Activated T-cell treated with anti-CD3 and anti-CD28 coated beads, Interleukin-2, amount 50 U/mL, for 4 hours (primary cell): ENCODE measurements around the gene CDPF1. TPM values are rescaled to one million over a fixed set of nuclear protein-coding genes. Genes with fewer than 3 reads are reported as not detected.

Experiments used
- ATAC-seq, 2 donors: fragments of 200-7000 bp; cut with Tn5 transposase; one replicate each; pipeline ENCODE4 v1.10.0; 2021
- DNase-seq: peaks from one replicate; pipeline ENCODE4 v3.0.0-alpha.2; 2020
- H3K27me3 Mint-ChIP-seq: one replicate; pipeline ENCODE4 v1.8.0; 2021; ENCODE audit warnings: low read depth, mixed read lengths
- H3K36me3 Mint-ChIP-seq: one replicate; pipeline ENCODE4 v1.8.0; 2022; ENCODE audit warnings: mixed read lengths; ENCODE audit not compliant: insufficient read depth
- H3K4me1 Mint-ChIP-seq: one replicate; pipeline ENCODE4 v1.8.0; 2021; ENCODE audit warnings: low read depth, mixed read lengths
- H3K4me3 Mint-ChIP-seq: one replicate; pipeline ENCODE4 v1.8.0; 2021; ENCODE audit warnings: mild to moderate bottlenecking, moderate library complexity, mixed read lengths
- H3K9me3 Mint-ChIP-seq: one replicate; pipeline ENCODE4 v1.8.0; 2021; ENCODE audit warnings: mixed read lengths
- total RNA-seq, 3 donors: library from RNA; stranded (reverse); gene quantifications; one replicate each; pipeline ENCODE4 v1.2.1, GENCODE V29; 2021

CDPF1 gene
- 10 to 100 TPM in 1 of 3 donors, 1 to 10 TPM in 2; 5.8 to 10.6 (median 8.9) TPM for total RNA-seq

DNA sequence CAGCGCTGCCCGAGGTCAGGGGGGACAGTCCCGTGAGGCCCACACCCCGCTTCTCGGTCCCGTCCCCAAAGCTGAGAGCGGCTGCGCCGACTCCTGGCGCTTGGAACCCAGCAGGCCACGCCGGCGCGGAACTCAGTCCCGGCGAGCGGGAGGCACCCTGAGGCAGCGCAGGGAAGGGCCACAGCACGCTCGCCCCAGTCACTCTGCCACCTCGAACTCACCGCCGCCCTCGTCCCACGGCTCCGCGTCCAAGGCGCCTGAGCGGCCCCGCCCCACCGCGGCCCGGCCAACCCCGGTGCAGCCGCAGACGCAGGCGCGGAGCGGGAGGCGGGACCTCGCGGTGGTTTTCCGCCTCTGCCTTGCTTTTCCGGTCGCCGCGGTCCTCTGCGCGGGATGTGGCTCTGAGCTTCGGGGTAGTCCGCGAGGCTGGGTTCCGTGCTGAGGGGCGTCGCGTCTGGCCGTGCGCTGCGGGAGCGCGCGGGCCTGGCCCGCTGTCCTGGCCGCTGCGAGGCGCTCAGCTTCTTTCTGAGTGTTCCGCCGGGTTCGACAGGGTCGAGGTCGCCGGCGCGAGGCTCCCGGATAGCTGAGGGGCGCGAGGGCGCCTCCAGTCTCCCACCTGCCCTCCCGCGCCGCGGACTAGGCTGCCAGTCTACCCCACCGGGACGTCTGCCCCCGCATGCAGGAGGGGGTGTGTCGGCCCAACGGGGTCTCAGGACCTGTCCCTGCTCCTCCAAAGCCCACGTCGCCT, at the start of gene CDPF1:
Gene CDPF1, minus strand, starts transcription at position 259 of the 748 bp plus-strand sequence. CDS start 2,009 bp downstream, outside the sequence.
- H3K36me3 Mint-ChIP-seq = no peaks in the 10 kb centered on the region
- DNase-seq = peak; percentile 89
- H3K4me3 Mint-ChIP-seq = peak within 1 kb of the TSS; percentile 78
- H3K27me3 Mint-ChIP-seq = no peaks in the 10 kb centered on the region
- ATAC-seq = peak; percentile 96 to 97
- no peaks in the 10 kb centered on the region for H3K9me3 Mint-ChIP-seq
- peaks cover 21% of the 10 kb centered on the region for H3K4me1 Mint-ChIP-seq

DNA sequence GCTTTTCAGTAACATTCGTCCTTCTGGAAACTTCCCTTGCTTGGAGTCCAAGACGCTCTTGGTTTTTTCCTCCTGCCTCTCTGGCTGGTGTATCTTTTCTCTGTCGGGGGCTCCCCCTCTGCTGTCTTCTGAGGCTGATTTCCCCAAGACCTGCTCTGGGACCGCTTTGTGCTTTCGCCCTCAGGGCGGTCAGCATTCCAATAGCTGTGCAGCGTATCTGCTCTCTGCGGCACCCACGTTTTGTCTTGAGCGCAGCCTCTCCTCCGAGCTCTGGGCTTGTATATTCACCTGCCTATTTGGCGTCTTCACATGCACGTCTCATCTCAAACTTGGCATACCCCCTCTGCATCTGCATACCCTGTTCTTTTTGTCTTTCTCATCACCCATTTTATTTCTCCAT, 49.0 kb upstream of the CDPF1 start:
- no peak overlapping the region for H3K4me3 Mint-ChIP-seq
- no peaks in the 10 kb centered on the region for H3K36me3 Mint-ChIP-seq
- H3K27me3 Mint-ChIP-seq = peaks cover 7% of the 10 kb centered on the region
- no peak for DNase-seq
- ATAC-seq = no peak
- H3K4me1 Mint-ChIP-seq = peaks cover 22% of the 10 kb centered on the region
- H3K9me3 Mint-ChIP-seq = no peaks in the 10 kb centered on the region

GRCh38 chr22:46297151-46297812, 47.2 kb upstream of the CDPF1 start:
- Mint-ChIP-seq H3K36me3 (peaks cover 3% of the 10 kb centered on the region), H3K27me3 (peaks cover 7% of the 10 kb centered on the region), H3K4me1 (peaks cover 22% of the 10 kb centered on the region), H3K4me3 (peak overlapping the region; percentile 80), H3K9me3 (peaks cover 3% of the 10 kb centered on the region)
- ATAC-seq (peak; percentile 7 to 13), DNase-seq (no peak)

DNA sequence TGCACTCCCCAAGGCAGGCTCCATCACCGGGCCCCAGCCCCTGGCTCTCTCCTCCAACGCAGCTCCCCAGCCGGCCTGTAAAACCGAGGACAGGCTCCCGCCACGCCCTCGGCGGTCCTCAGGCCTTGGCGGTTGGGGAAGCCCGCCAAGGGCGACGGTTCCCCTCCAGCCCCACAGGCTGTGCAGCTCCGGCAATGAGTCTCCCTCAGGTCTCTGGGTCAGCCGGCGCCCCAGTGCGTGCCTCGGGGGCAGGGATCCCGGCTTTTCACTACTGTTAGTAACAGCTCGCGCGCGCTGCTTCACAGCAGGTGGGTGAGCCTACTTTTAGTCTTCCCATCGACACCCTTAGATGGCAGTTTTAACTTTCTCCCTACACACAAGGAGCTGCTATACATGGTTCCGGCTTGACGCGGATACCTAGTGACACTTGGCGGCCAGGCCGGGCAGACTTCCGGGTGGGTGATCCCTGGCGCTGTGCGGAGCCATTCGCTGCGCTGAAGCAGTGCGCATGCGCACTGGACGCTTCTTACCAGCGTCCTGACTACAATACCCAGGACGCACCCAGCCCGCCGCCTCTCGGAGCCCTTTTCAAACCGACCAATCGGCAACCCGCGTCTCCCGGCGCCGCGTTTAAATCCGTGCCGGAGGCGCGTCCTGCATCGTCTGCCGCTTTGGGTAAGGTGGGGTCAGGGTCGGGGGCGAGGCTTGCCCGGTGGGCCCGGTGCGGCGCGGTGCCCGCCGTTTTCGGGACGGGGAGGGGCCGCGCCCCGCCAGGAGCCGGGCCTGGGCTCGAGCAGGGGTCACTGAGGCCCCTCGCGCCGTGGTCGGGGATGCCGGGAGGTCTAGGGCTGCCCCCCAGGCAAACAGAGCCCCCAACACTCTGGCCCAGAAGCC, 46.4 kb upstream of the CDPF1 start, which contains the start of gene GTSE1:
Gene GTSE1, plus strand, starts transcription at position 614 of the 894 bp plus-strand sequence. CDS start 531 bp downstream, outside the sequence.
- peaks cover 7% of the 10 kb centered on the region for H3K27me3 Mint-ChIP-seq
- H3K4me3 Mint-ChIP-seq = peak within 1 kb of the TSS; percentile 82
- H3K9me3 Mint-ChIP-seq = peaks cover 5% of the 10 kb centered on the region
- DNase-seq (peak; percentile 94), ATAC-seq (peak; percentile 99)
- peaks cover 22% of the 10 kb centered on the region for H3K4me1 Mint-ChIP-seq
- peaks cover 5% of the 10 kb centered on the region for H3K36me3 Mint-ChIP-seq

- Mint-ChIP-seq H3K27me3 (peaks cover 7% of the 10 kb centered on the region), H3K36me3 (peaks cover 5% of the 10 kb centered on the region), H3K4me1 (peaks cover 22% of the 10 kb centered on the region), H3K4me3 (peak overlapping the region; percentile 82), H3K9me3 (peaks cover 5% of the 10 kb centered on the region)
- no peak for ATAC-seq
- no peak for DNase-seq
These were observed 45.3 kb upstream of the CDPF1 start for GRCh38 chr22:46295277-46295971.

DNA sequence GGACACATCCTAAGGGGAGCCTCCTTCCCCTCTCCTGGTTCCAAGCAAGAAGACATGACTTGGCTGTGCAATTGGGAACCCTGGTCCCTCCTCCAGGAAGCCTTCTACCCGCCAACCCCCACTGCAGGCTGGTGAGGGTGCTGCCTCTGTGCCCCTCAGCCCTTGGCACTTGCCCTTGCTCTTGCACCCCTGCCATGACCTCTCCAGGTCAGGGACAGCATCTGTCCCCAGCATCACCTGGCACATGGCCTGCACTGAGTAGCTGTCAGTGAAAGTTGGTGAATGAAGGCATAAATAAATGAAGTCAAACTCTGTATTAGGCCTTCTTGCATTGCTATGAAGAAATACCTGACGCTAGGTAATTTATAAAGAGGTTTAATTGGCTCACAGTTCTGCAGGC, 44.7 kb upstream of the CDPF1 start:
- no peak overlapping the region for H3K4me3 Mint-ChIP-seq
- H3K36me3 Mint-ChIP-seq = peaks cover 5% of the 10 kb centered on the region
- peaks cover 22% of the 10 kb centered on the region for H3K4me1 Mint-ChIP-seq
- no peak for DNase-seq
- H3K27me3 Mint-ChIP-seq = peaks cover 7% of the 10 kb centered on the region
- peaks cover 5% of the 10 kb centered on the region for H3K9me3 Mint-ChIP-seq
- ATAC-seq = no peak

GRCh38 chr22:46293577-46294260, 43.6 kb upstream of the CDPF1 start:
- ATAC-seq (no peak), DNase-seq (no peak)
- Mint-ChIP-seq H3K9me3 (peaks cover 5% of the 10 kb centered on the region), H3K4me3 (no peak overlapping the region), H3K4me1 (peaks cover 23% of the 10 kb centered on the region), H3K36me3 (peaks cover 5% of the 10 kb centered on the region), H3K27me3 (peaks cover 2% of the 10 kb centered on the region)

GRCh38 chr22:46292732-46293131, 42.6 kb upstream of the CDPF1 start:
- no peak overlapping the region for H3K4me3 Mint-ChIP-seq
- no peaks in the 10 kb centered on the region for H3K27me3 Mint-ChIP-seq
- ATAC-seq = no peak
- H3K4me1 Mint-ChIP-seq = peaks cover 29% of the 10 kb centered on the region
- H3K36me3 Mint-ChIP-seq = peaks cover 5% of the 10 kb centered on the region
- peaks cover 5% of the 10 kb centered on the region for H3K9me3 Mint-ChIP-seq
- no peak for DNase-seq

DNA sequence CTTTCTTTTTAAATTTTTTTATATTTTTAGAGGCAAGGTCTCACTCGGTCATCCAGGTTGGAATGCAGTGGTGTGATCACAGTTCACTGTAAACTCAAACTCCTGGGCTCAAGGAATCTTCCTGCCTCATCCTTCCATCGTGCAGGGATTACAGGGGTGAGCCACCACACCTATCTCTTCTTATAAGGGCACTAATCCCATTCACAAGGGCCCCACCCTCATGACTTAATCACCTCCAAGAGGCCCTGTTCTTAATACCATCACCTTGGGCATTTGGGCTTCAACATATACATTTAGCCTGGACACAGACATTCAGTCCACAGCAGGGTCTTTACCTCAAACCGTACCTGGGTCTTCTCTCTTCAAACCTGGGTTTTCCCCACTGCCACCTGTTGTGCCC, 42.1 kb upstream of the CDPF1 start:
- ATAC-seq = no peak
- Mint-ChIP-seq H3K4me3 (no peak overlapping the region), H3K4me1 (peaks cover 30% of the 10 kb centered on the region), H3K36me3 (peaks cover 7% of the 10 kb centered on the region), H3K9me3 (peaks cover 5% of the 10 kb centered on the region), H3K27me3 (no peaks in the 10 kb centered on the region)
- DNase-seq = no peak

- peaks cover 25% of the 10 kb centered on the region for H3K4me1 Mint-ChIP-seq
- DNase-seq (no peak), ATAC-seq (no peak)
- H3K36me3 Mint-ChIP-seq = peaks cover 7% of the 10 kb centered on the region
- H3K4me3 Mint-ChIP-seq = no peak overlapping the region
- peaks cover 5% of the 10 kb centered on the region for H3K9me3 Mint-ChIP-seq
- no peaks in the 10 kb centered on the region for H3K27me3 Mint-ChIP-seq
These were observed 41.0 kb upstream of the CDPF1 start for GRCh38 chr22:46290843-46291785.

GRCh38 chr22:46290121-46290842, 40.2 kb upstream of the CDPF1 start:
- peaks cover 10% of the 10 kb centered on the region for H3K36me3 Mint-ChIP-seq
- ATAC-seq = no peak
- H3K4me3 Mint-ChIP-seq = no peak overlapping the region
- peaks cover 17% of the 10 kb centered on the region for H3K4me1 Mint-ChIP-seq
- no peaks in the 10 kb centered on the region for H3K27me3 Mint-ChIP-seq
- peaks cover 5% of the 10 kb centered on the region for H3K9me3 Mint-ChIP-seq
- no peak for DNase-seq
